Loucy (cell line): ENCODE results near the gene GFY.
"Not testable (repeated sequence)": the region's sequence is repeated elsewhere in the genome, so short reads cannot be mapped to it uniquely, and the experiment has no call there.

ENCODE experiments used
- H2AFZ ChIP-seq: fragments of 200-600 bp; sonication (generic); 2 replicates; pipeline ENCODE4 v1.6.0; 2016; ENCODE audit warnings: antibody characterized with exemption, mild to moderate bottlenecking, low read length, moderate library complexity
- H3F3A ChIP-seq: fragments of 200-600 bp; 2 replicates; pipeline ENCODE4 v1.6.0; 2016; ENCODE audit warnings: antibody characterized with exemption, low read depth, mild to moderate bottlenecking
- H3K27me3 ChIP-seq: fragments of 200-600 bp; sonication (generic); 2 replicates; pipeline ENCODE4 v1.6.1; 2014; ENCODE audit warnings: low read length, mild to moderate bottlenecking; ENCODE audit not compliant: insufficient read depth, poor library complexity, severe bottlenecking
- H3K36me3 ChIP-seq: fragments of 200-600 bp; sonication (generic); 2 replicates; pipeline ENCODE4 v1.6.1; 2016; ENCODE audit warnings: low read length; ENCODE audit not compliant: insufficient read depth
- H3K4me1 ChIP-seq: fragments of 200-600 bp; sonication (generic); 2 replicates; pipeline ENCODE4 v1.5.1; 2014; ENCODE audit warnings: low read length, mild to moderate bottlenecking; ENCODE audit not compliant: insufficient read depth, poor library complexity, severe bottlenecking
- H3K4me2 ChIP-seq: fragments of 200-600 bp; sonication (generic); 2 replicates; pipeline ENCODE4 v1.6.0; 2014; ENCODE audit warnings: antibody characterized with exemption, low read length, low read depth, mild to moderate bottlenecking; ENCODE audit not compliant: poor library complexity, severe bottlenecking
- H3K4me3 ChIP-seq: fragments of 200-600 bp; sonication (generic); 2 replicates; pipeline ENCODE4 v1.5.1; 2014; ENCODE audit warnings: low read length, mild to moderate bottlenecking, mixed read lengths; ENCODE audit not compliant: poor library complexity, severe bottlenecking
- H3K79me2 ChIP-seq: fragments of 200-600 bp; sonication (generic); 2 replicates; pipeline ENCODE4 v1.6.1; 2014; ENCODE audit warnings: low read length; ENCODE audit not compliant: insufficient read depth
- H3K9ac ChIP-seq: fragments of 200-600 bp; sonication (generic); 2 replicates; pipeline ENCODE4 v1.6.0; 2014; ENCODE audit warnings: mild to moderate bottlenecking, low read depth, low read length, moderate library complexity; ENCODE audit not compliant: poor library complexity, severe bottlenecking
- H3K9me2 ChIP-seq: fragments of 200-600 bp; sonication (generic); replicated peaks from 2 replicates; pipeline ENCODE4 v1.6.1; 2016; ENCODE audit warnings: low read depth, low read length, mixed read lengths
- H3K9me3 ChIP-seq: fragments of 200-600 bp; sonication (generic); 2 replicates; pipeline ENCODE4 v1.6.1; 2014; ENCODE audit warnings: mild to moderate bottlenecking, antibody characterized with exemption, low read length, low read depth; ENCODE audit not compliant: insufficient read depth
- H4K20me1 ChIP-seq: fragments of 200-600 bp; sonication (generic); 2 replicates; pipeline ENCODE4 v1.6.0; 2014; ENCODE audit warnings: antibody characterized with exemption, low read length, mild to moderate bottlenecking; ENCODE audit not compliant: insufficient read depth, poor library complexity, severe bottlenecking
- EZH2phosphoT487 ChIP-seq: fragments of 200-600 bp; IDR thresholded peaks from 2 replicates; pipeline ENCODE4 v1.6.1; 2018; ENCODE audit warnings: antibody characterized with exemption, mild to moderate bottlenecking, moderate library complexity, borderline replicate concordance
- TF ChIP-seq, protein P1 (sequence below): fragments of 200-600 bp; sonication (generic); conservative IDR thresholded peaks from 2 replicates; pipeline ENCODE4 v1.5.1; 2014; ENCODE audit warnings: mild to moderate bottlenecking, antibody characterized with exemption, low read length

GFY gene

DNA sequence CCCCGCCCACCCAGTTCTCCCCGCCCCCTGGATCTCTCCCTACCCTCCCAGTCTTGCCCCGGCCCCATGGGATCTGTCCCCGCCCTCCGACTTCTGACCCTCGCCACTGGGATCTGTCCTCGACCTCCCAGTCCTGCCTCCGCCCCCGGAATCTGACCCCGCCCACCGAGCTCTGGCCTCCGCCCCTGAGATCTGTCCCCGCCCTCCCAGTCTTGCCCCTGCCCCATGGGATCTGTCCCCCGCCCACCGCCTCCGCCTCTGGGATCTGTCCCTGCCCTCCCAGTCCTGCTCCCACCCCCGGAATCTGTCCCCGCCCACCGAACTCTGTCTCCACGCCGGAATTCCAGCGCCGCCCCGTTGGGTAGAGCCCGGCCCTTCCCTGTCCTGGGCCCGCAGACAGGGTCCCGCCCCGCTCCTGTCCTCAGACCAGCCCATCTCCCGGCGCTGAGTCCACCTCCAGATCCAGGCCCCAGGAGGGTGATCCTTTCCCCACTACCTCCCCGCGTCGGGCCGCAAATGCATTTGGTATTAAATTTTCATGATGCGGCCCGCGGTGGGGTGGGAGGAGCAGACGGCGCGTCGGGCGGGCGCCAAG, 17.7 kb downstream of the GFY start:
- Histone ChIP-seq H3K4me1 (peaks cover 11% of the 10 kb centered on the region), H2AFZ (peak overlapping the region; percentile 98), H3F3A (peaks cover 8% of the 10 kb centered on the region; the same call in 1 of the 2 replicates)

DNA sequence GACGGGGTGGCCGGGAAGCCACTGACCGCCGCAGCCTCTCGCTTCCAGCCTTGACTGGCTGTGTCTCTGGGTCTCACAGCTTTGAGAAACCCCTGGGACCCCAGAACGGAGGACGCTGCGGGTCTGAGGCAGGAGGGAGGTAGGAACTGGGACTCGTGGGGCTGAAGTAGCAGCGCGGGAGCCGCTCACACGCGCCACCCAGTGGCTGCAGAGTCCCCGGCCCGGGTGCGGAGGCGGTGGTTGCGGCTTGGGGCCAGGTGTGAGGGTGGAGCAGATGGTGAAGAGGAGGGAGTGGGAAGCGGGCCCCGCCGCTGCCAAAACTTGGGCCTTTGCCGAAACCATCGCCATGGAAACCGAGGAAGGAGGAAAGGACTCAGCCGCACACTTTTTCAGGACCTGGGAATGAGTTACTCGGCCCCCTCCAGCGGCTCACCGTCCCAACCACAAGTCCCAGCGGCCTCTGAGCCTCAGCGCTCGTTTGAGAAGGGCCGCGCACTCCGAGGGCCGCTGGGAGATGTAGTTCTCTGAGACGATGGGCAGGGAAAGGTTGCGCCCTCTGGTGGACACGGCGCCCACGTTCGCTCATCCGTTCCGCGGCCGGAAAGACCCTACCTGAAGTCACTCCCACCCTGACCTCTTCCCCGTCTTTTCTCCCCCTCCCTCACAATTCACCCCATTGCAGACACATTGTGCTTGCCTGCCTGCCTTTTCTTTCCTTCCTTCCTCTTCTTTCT, 18.3 kb downstream of the GFY start:
- no peaks in the 10 kb centered on the region for H3K36me3 ChIP-seq
- H3K9me2 ChIP-seq = no peaks in the 10 kb centered on the region
- no peak for TF ChIP-seq EZH2phosphoT487
- TF ChIP-seq, protein P1, sequence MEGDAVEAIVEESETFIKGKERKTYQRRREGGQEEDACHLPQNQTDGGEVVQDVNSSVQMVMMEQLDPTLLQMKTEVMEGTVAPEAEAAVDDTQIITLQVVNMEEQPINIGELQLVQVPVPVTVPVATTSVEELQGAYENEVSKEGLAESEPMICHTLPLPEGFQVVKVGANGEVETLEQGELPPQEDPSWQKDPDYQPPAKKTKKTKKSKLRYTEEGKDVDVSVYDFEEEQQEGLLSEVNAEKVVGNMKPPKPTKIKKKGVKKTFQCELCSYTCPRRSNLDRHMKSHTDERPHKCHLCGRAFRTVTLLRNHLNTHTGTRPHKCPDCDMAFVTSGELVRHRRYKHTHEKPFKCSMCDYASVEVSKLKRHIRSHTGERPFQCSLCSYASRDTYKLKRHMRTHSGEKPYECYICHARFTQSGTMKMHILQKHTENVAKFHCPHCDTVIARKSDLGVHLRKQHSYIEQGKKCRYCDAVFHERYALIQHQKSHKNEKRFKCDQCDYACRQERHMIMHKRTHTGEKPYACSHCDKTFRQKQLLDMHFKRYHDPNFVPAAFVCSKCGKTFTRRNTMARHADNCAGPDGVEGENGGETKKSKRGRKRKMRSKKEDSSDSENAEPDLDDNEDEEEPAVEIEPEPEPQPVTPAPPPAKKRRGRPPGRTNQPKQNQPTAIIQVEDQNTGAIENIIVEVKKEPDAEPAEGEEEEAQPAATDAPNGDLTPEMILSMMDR = peak; percentile 86
- peak overlapping the region; percentile 98 for H2AFZ ChIP-seq
- no peaks in the 10 kb centered on the region for H3K27me3 ChIP-seq
- peaks cover 11% of the 10 kb centered on the region for H3K4me1 ChIP-seq
- peaks cover 8% of the 10 kb centered on the region; the same call in 1 of the 2 replicates for H3F3A ChIP-seq
- H3K4me2 ChIP-seq = peak overlapping the region; percentile 94
- H3K4me3 ChIP-seq = peak overlapping the region; percentile 90
- H4K20me1 ChIP-seq = peaks cover 18% of the 10 kb centered on the region
- H3K9ac ChIP-seq = peak overlapping the region; percentile 90
- H3K79me2 ChIP-seq = peaks cover 10% of the 10 kb centered on the region; the same call in 1 of the 2 replicates
- no peaks in the 10 kb centered on the region for H3K9me3 ChIP-seq

More for the DNA sequence above, 17.7 kb downstream of the GFY start:
- H4K20me1 ChIP-seq = peaks cover 11% of the 10 kb centered on the region
- peak overlapping the region; percentile 94 for H3K4me2 ChIP-seq
- peaks cover 3% of the 10 kb centered on the region; the same call in 1 of the 2 replicates for H3K79me2 ChIP-seq
- no peaks in the 10 kb centered on the region for H3K9me3 ChIP-seq
- TF ChIP-seq EZH2phosphoT487 = no peak
- TF ChIP-seq, protein P1 = no peak
- H3K36me3 ChIP-seq = no peaks in the 10 kb centered on the region
- peak overlapping the region; percentile 90 for H3K4me3 ChIP-seq
- peak overlapping the region; percentile 90 for H3K9ac ChIP-seq
- no peaks in the 10 kb centered on the region for H3K9me2 ChIP-seq
- no peaks in the 10 kb centered on the region for H3K27me3 ChIP-seq

DNA sequence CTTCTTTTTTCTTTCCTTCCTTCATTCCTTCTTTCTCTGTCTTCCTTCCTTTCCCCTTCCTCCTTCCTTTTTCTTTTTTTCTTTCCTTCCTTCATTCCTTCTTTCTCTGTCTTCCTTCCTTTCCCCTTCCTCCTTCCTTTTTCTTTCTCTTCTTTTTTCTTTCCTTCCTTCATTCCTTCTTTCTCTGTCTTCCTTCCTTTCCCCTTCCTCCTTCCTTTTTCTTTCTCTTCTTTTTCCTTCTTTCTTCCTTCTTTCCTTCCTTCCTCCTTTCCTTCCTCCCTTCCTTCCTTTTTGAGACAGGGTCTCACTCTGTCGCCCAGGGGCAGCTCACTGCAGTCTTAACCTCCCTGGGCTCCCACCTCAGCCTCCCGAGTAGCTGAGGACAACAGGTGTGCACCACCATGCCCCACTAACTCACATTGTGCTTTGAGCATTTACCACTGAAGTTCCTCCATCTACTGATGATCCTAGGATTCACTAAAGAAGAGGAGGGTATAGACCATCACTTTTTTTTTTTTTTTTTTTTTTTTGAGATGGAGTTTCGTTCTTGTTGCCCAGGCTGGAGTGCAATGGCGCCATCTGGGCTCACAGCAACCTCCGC, 19.0 kb downstream of the GFY start:
- not testable (repeated sequence) for H3F3A ChIP-seq, H3K36me3 ChIP-seq, H3K9me2 ChIP-seq, H3K9me3 ChIP-seq, H3K27me3 ChIP-seq
- H3K4me2 ChIP-seq = peak overlapping the region; percentile 94
- peaks cover 20% of the 10 kb centered on the region for H4K20me1 ChIP-seq
- peaks cover 11% of the 10 kb centered on the region for H3K4me1 ChIP-seq
- peak overlapping the region; percentile 78; the same call in 1 of the 2 replicates for H2AFZ ChIP-seq
- H3K4me3 ChIP-seq = peak overlapping the region; percentile 90
- H3K79me2 ChIP-seq = peaks cover 16% of the 10 kb centered on the region
- peak overlapping the region; percentile 90 for H3K9ac ChIP-seq
